MCF 10A (cell line): ENCODE measurements around the gene PFDN1. TPM values are rescaled to one million over a fixed set of nuclear protein-coding genes. Genes with fewer than 3 reads are reported as not detected.
A peak's percentile ranks its signal among the peaks of the same experiment; 100 is the strongest.

Source experiments
- BruUV-seq: library from RNA; stranded (reverse); fragments of 400-500 nt; replicated peaks from 2 replicates; lab custom pipeline; 2021; lab: Mats Ljungman, UMichigan
- CTCF ChIA-PET: fragments of 300-600 bp; sonication (Branson Sonifier 250); formaldehyde crosslinking; extraction: SDS; loops from one replicate; lab custom pipeline; 2021; ENCODE audit warnings: antibody characterized with exemption, inconsistent platforms; lab: Yijun Ruan, JAX
- POLR2A ChIA-PET: fragments of 300-600, 350-650 bp; sonication (Branson Sonifier 250); formaldehyde crosslinking; extraction: SDS; loops from one replicate; lab custom pipeline; 2020; ENCODE audit warnings: antibody characterized with exemption, inconsistent platforms; lab: Yijun Ruan, JAX
- DNase-seq: peaks from one replicate; pipeline ENCODE4 v3.0.0-alpha.2; 2018; ENCODE audit not compliant: unreplicated experiment
- H3K27ac Mint-ChIP-seq: one replicate; pipeline ENCODE4 v1.8.0; 2022; ENCODE audit warnings: mild to moderate bottlenecking, low read depth, mixed read lengths; ENCODE audit not compliant: unreplicated experiment
- H3K27me3 Mint-ChIP-seq: one replicate; pipeline ENCODE4 v1.8.0; 2022; ENCODE audit warnings: mixed read lengths; ENCODE audit not compliant: insufficient read depth, unreplicated experiment
- H3K36me3 Mint-ChIP-seq: one replicate; pipeline ENCODE4 v1.8.0; 2022; ENCODE audit warnings: mild to moderate bottlenecking, moderate library complexity, mixed read lengths; ENCODE audit not compliant: insufficient read depth, unreplicated experiment
- H3K4me1 Mint-ChIP-seq: one replicate; pipeline ENCODE4 v1.8.0; 2022; ENCODE audit warnings: mixed read lengths; ENCODE audit not compliant: insufficient read depth, unreplicated experiment
- H3K4me3 Mint-ChIP-seq: one replicate; pipeline ENCODE4 v1.8.0; 2022; ENCODE audit warnings: mild to moderate bottlenecking, moderate library complexity, mixed read lengths; ENCODE audit not compliant: unreplicated experiment
- H3K9me3 Mint-ChIP-seq: one replicate; pipeline ENCODE4 v1.8.0; 2022; ENCODE audit warnings: mixed read lengths; ENCODE audit not compliant: unreplicated experiment
- CTCF ChIP-seq: fragments of 200-600 bp; IDR thresholded peaks from one replicate; pipeline ENCODE4 v1.8.0; 2022; ENCODE audit warnings: antibody characterized with exemption, mild to moderate bottlenecking; ENCODE audit not compliant: unreplicated experiment
- intact Hi-C: fragments of 100-400 bp; cut with micrococcal nuclease; formaldehyde crosslinking; loops from 2 replicates; pipeline ENCODE4 v1.14.1; 2022
- total RNA-seq: library from RNA; stranded (reverse); gene quantifications from 2 replicates; pipeline ENCODE4 v1.2.3, GENCODE V29; 2022

PFDN1 gene
- total RNA-seq, 1 experiment from 2014 or later: 94.7 TPM

GRCh38 chr5:140258873-140259272 lies 44.0 kb downstream of the PFDN1 start:
- no peaks in the 10 kb centered on the region for H3K27me3 Mint-ChIP-seq
- H3K4me3 Mint-ChIP-seq: no peak overlapping the region
- H3K36me3 Mint-ChIP-seq: peaks cover 21% of the 10 kb centered on the region

GRCh38 chr5:140258016-140258415 lies 44.9 kb downstream of the PFDN1 start:
- Mint-ChIP-seq H3K9me3 (no peaks in the 10 kb centered on the region), H3K4me3 (no peak overlapping the region), H3K27me3 (no peaks in the 10 kb centered on the region), H3K36me3 (peaks cover 15% of the 10 kb centered on the region), H3K4me1 (peaks cover 43% of the 10 kb centered on the region), H3K27ac (peak overlapping the region; percentile 93)
- DNase-seq: no peak
- no TSS peak for BruUV-seq
- intact Hi-C loops: loop anchor here (2.0 kb wide), 1 partner anchor 45 kb away; the partner anchor contains the start of gene PFDN1
- no peak for TF ChIP-seq CTCF
- CTCF ChIA-PET: interaction anchor here (0.5 to 42.5 kb wide), 5 partner anchors 14 to 581 kb away, joined by 3 to 1450 read pairs (median 4); partner anchors contain the start of gene HBEGF
- POLR2A ChIA-PET: interaction anchor here (0.6 to 9.3 kb wide), 12 partner anchors 9 to 143 kb away, joined by 3 to 136 read pairs (median 4); partner anchors contain the start of genes ANKHD1, HBEGF and PFDN1

More at GRCh38 chr5:140258873-140259272, 44.0 kb downstream of the PFDN1 start:
- no peak for DNase-seq
- TF ChIP-seq CTCF: no peak
- BruUV-seq: no TSS peak
- Mint-ChIP-seq H3K4me1 (peaks cover 43% of the 10 kb centered on the region), H3K9me3 (no peaks in the 10 kb centered on the region), H3K27ac (peak overlapping the region; percentile 93)
- POLR2A ChIA-PET: interaction anchor here (0.6 to 9.3 kb wide), 11 partner anchors 14 to 919 kb away, joined by 3 to 136 read pairs (median 4); partner anchors contain the start of genes ANKHD1, HBEGF and PFDN1
- CTCF ChIA-PET: interaction anchor here (0.7 to 42.5 kb wide), 4 partner anchors 15 to 582 kb away, joined by 3 to 1450 read pairs (median 102); partner anchors contain the start of gene HBEGF
- intact Hi-C loops: loop anchor here (2.0 kb wide), 1 partner anchor 44 kb away; the partner anchor contains the start of gene PFDN1

- no peak overlapping the region for H3K27ac Mint-ChIP-seq
- CTCF ChIA-PET: interaction anchor here (0.6 to 42.5 kb wide), 8 partner anchors 13 to 1129 kb away, joined by 3 to 1450 read pairs (median 4); partner anchors contain the start of genes HBEGF and PCDHA4
- H3K36me3 Mint-ChIP-seq: peaks cover 6% of the 10 kb centered on the region
- no TSS peak for BruUV-seq
- no peaks in the 10 kb centered on the region for H3K27me3 Mint-ChIP-seq
- TF ChIP-seq CTCF: no peak
- H3K4me3 Mint-ChIP-seq: no peak overlapping the region
- no peaks in the 10 kb centered on the region for H3K9me3 Mint-ChIP-seq
- no peak for DNase-seq
- peaks cover 45% of the 10 kb centered on the region for H3K4me1 Mint-ChIP-seq
- POLR2A ChIA-PET: interaction anchor here (0.9 to 9.3 kb wide), 8 partner anchors 11 to 92 kb away, joined by 3 to 136 read pairs (median 4); partner anchors contain the start of genes HBEGF and PFDN1
- intact Hi-C loops: no loop called here
Observed at GRCh38 chr5:140256726-140257125, 46.2 kb downstream of the PFDN1 start.

- peaks cover 6% of the 10 kb centered on the region for H3K36me3 Mint-ChIP-seq
- no peak for TF ChIP-seq CTCF
- ChIA-PET CTCF (interaction anchor here (0.6 to 42.5 kb wide), 5 partner anchors 12 to 280 kb away, joined by 3 to 1450 read pairs (median 10); partner anchors contain the start of gene HBEGF), POLR2A (interaction anchor here (1.0 to 9.3 kb wide), 8 partner anchors 9 to 93 kb away, joined by 3 to 136 read pairs (median 6); partner anchors contain the start of genes HBEGF and PFDN1)
- intact Hi-C loops: no loop called here
- H3K4me1 Mint-ChIP-seq: peaks cover 45% of the 10 kb centered on the region
- H3K4me3 Mint-ChIP-seq: no peak overlapping the region
- no peaks in the 10 kb centered on the region for H3K27me3 Mint-ChIP-seq
- no TSS peak for BruUV-seq
- H3K27ac Mint-ChIP-seq: no peak overlapping the region
- H3K9me3 Mint-ChIP-seq: no peaks in the 10 kb centered on the region
- DNase-seq: no peak
Observed at GRCh38 chr5:140255460-140256157, 47.3 kb downstream of the PFDN1 start.
